Activated T-helper 2 cell treated with anti-CD3 and anti-CD28 coated beads, Interferon-gamma antibody, Interleukin-2, Interleukin-4, amounts not matched to agents 10 μg/mL and 5 μg/mL and 100 μg/mL, durations not matched to agents 14 hours and 24 hours and 36 hours (primary cell): ENCODE measurements around the gene TCP11L2. TPM values are rescaled to one million over a fixed set of nuclear protein-coding genes. Genes with fewer than 3 reads are reported as not detected.
A peak's percentile ranks its signal among the peaks of the same experiment; 100 is the strongest.

Experiments
- DNase-seq: peaks from one replicate; pipeline ENCODE4 v3.0.0; 2021; ENCODE audit warnings: low spot score
- H3K27ac Mint-ChIP-seq: one replicate; pipeline ENCODE4 v1.8.0; 2021; ENCODE audit warnings: mixed read lengths
- H3K27me3 Mint-ChIP-seq: one replicate; pipeline ENCODE4 v1.8.0; 2021; ENCODE audit warnings: low read depth, mixed read lengths
- H3K36me3 Mint-ChIP-seq: one replicate; pipeline ENCODE4 v1.8.0; 2021; ENCODE audit warnings: low read depth, mixed read lengths
- H3K4me1 Mint-ChIP-seq: one replicate; pipeline ENCODE4 v1.8.0; 2021; ENCODE audit warnings: low read depth, mixed read lengths
- H3K4me3 Mint-ChIP-seq: one replicate; pipeline ENCODE4 v1.8.0; 2021; ENCODE audit warnings: low read depth, mild to moderate bottlenecking, moderate library complexity, mixed read lengths
- H3K9me3 Mint-ChIP-seq: one replicate; pipeline ENCODE4 v1.8.0; 2021; ENCODE audit warnings: mixed read lengths
- intact Hi-C: fragments of 100-400 bp; cut with micrococcal nuclease; formaldehyde crosslinking; loops from one replicate; pipeline ENCODE4 v1.15.1; 2023
- total RNA-seq: library from RNA; stranded (reverse); gene quantifications from 2 replicates; pipeline ENCODE4 v1.2.3, GENCODE V29; 2022

TCP11L2 gene
- total RNA-seq, result 4.8 and 5.1 TPM in 2 replicates

GRCh38 chr12:106302401-106303201 lies at the start of gene TCP11L2:
Gene TCP11L2, plus strand, starts transcription at chr12:106302733. Its CDS starts 8,343 bp downstream, at chr12:106311076.
- DNase-seq, result peak; percentile 83
- H3K4me3 Mint-ChIP-seq, result peak within 1 kb of the TSS; percentile 94
- intact Hi-C loops, result loop anchor here (2.0 to 10.0 kb wide), 4 partner anchors 54 to 1698 kb away; partner anchors contain the start of genes CKAP4, POLR3B and PWP1
- peak within 1 kb of the TSS; percentile 100 for H3K27ac Mint-ChIP-seq
- H3K9me3 Mint-ChIP-seq, result no peaks in the 10 kb centered on the region
- peaks cover 37% of the 10 kb centered on the region for H3K4me1 Mint-ChIP-seq
- H3K27me3 Mint-ChIP-seq, result no peaks in the 10 kb centered on the region
- H3K36me3 Mint-ChIP-seq, result no peaks in the 10 kb centered on the region

DNA sequence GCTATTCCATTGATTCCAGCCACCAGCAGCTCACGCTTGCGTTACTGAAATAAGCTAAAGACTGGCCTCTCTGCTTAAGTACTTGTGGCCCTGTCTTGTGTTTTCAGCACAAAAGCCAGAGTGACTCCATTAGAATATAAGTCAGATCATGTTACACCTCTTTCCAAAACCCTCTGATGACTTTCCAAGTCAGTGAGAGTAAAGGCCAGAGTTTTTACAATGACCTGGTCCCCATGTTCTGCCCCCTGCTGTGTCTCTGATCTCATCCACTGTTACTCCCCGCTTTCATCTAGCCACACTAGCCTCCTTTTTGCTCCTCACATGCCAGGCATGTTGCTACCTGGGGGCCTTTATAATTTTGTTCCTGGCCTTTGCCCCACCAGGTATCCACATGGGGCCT lies 47.8 kb upstream of the TCP11L2 start:
- H3K9me3 Mint-ChIP-seq, result no peaks in the 10 kb centered on the region
- no peak overlapping the region for H3K27ac Mint-ChIP-seq
- H3K4me3 Mint-ChIP-seq, result no peak overlapping the region
- intact Hi-C loops, result no loop called here
- no peaks in the 10 kb centered on the region for H3K36me3 Mint-ChIP-seq
- H3K27me3 Mint-ChIP-seq, result peaks cover 3% of the 10 kb centered on the region
- no peaks in the 10 kb centered on the region for H3K4me1 Mint-ChIP-seq
- no peak for DNase-seq

GRCh38 chr12:106255493-106255892 lies 47.0 kb upstream of the TCP11L2 start:
- Mint-ChIP-seq H3K9me3 (no peaks in the 10 kb centered on the region), H3K27me3 (peaks cover 2% of the 10 kb centered on the region), H3K4me1 (no peaks in the 10 kb centered on the region), H3K27ac (no peak overlapping the region), H3K36me3 (no peaks in the 10 kb centered on the region), H3K4me3 (no peak overlapping the region)
- intact Hi-C loops, result no loop called here
- no peak for DNase-seq

- no peak for DNase-seq
- Mint-ChIP-seq H3K4me1 (no peaks in the 10 kb centered on the region), H3K4me3 (no peak overlapping the region), H3K27ac (no peak overlapping the region), H3K36me3 (no peaks in the 10 kb centered on the region), H3K27me3 (peaks cover 2% of the 10 kb centered on the region), H3K9me3 (no peaks in the 10 kb centered on the region)
- intact Hi-C loops, result no loop called here
Measured at GRCh38 chr12:106255952-106256351, 46.6 kb upstream of the TCP11L2 start.

- Mint-ChIP-seq H3K27ac (no peak overlapping the region), H3K27me3 (peaks cover 7% of the 10 kb centered on the region), H3K4me1 (peaks cover 1% of the 10 kb centered on the region), H3K36me3 (no peaks in the 10 kb centered on the region), H3K4me3 (no peak overlapping the region), H3K9me3 (no peaks in the 10 kb centered on the region)
- DNase-seq, result no peak
- intact Hi-C loops, result no loop called here
Measured at GRCh38 chr12:106256524-106256923, 46.0 kb upstream of the TCP11L2 start.

- H3K9me3 Mint-ChIP-seq, result no peaks in the 10 kb centered on the region
- H3K4me3 Mint-ChIP-seq, result no peak overlapping the region
- H3K36me3 Mint-ChIP-seq, result no peaks in the 10 kb centered on the region
- H3K27me3 Mint-ChIP-seq, result peaks cover 22% of the 10 kb centered on the region
- H3K4me1 Mint-ChIP-seq, result peaks cover 1% of the 10 kb centered on the region
- H3K27ac Mint-ChIP-seq, result no peak overlapping the region
- intact Hi-C loops, result no loop called here
- DNase-seq, result no peak
Measured at GRCh38 chr12:106258226-106258625, 44.3 kb upstream of the TCP11L2 start.

DNA sequence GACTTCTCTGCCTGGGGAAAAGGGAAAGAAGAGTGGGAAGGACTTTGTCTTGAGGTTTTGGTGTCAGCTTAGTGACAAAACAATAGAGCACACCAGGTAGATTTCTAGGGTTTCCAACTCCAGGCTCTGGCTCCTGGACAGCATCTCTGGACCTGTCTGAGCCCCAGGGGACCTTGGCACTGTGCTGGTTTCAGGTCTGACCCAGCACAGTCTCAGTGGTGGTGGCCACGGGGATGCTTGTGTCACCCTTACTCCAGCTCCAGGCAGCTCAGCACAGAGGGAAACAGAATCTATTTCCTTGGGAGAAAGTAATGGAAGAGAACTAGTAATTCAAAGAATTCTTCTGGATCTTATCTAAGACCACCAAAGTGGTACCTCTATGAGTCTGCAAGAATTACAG lies 43.6 kb upstream of the TCP11L2 start:
- intact Hi-C loops, result no loop called here
- DNase-seq, result no peak

DNA sequence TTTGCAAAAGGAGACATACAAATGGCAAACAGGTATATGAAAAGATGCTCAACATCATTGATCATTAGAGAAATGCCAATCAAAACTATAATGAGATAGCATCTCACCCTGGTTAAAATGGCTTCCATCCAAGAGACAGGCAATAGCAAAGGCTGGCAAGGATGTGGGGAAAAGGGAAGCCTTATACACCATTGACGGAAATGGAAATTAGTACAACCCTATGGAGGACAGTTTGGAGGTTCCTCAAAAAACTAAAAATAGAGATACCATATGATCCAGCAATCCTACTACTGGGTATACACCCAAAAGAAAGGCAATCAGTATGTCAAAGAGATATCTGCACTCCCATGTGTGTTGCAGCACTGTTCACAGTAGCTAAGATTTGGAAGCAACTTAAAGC lies 37.4 kb upstream of the TCP11L2 start:
- Mint-ChIP-seq H3K9me3 (no peaks in the 10 kb centered on the region), H3K4me3 (no peak overlapping the region), H3K27ac (no peak overlapping the region), H3K36me3 (no peaks in the 10 kb centered on the region), H3K4me1 (peaks cover 33% of the 10 kb centered on the region), H3K27me3 (peaks cover 45% of the 10 kb centered on the region)
- intact Hi-C loops, result no loop called here
- DNase-seq, result no peak

More for the DNA sequence above, 43.6 kb upstream of the TCP11L2 start:
- Mint-ChIP-seq H3K36me3 (no peaks in the 10 kb centered on the region), H3K27me3 (peaks cover 27% of the 10 kb centered on the region), H3K4me3 (no peak overlapping the region), H3K4me1 (peaks cover 1% of the 10 kb centered on the region), H3K27ac (no peak overlapping the region), H3K9me3 (no peaks in the 10 kb centered on the region)

DNA sequence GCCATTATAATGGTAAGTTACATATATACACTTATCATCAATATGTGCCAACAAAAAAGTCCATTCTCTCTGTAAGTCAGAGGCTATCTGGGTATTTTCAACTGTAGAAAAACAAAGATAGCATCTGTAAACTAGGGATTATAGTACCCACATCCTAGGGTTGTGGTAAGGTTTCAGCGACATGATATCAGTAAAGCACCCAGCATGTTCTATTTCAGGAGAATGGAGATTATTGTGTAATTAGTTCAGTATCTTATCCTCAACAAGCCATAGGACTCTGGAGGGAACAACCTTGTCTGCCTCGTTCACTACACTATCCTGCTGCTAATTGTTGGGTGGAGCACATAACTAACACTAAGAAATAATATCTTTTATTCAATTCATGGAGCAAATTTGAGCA lies 35.0 kb upstream of the TCP11L2 start:
- intact Hi-C loops, result no loop called here

DNA sequence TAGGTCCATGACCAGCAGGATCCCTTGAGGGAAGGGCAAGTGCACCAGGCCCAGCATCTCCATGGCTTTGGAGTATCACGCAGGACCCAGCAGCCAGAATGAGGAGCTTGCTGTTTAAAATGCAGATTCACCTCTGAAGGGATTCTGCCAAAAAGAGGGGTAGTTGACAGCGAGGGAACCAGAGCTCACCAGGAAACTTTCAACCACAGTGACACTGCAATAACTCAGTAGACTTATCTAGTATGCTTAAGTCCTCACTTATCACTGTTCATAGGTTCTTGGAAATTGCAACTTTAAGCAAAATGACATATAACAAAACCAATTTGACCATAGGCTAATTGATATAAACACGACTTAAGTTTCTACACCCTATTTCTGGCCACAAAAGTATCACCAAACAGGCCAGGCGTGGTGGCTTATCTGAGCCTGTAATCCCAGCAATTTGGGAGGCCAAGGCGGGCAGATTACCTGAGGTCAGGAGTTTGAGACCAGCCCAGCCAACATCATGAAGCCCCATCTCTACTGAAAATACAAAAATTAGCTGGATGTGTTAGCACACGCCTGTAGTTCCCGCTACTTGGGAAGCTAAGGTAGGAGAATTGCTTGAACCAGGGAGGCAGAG lies 33.3 kb upstream of the TCP11L2 start:
- peaks cover 23% of the 10 kb centered on the region for H3K27me3 Mint-ChIP-seq
- no peak overlapping the region for H3K27ac Mint-ChIP-seq
- H3K36me3 Mint-ChIP-seq, result no peaks in the 10 kb centered on the region

More for the DNA sequence above, 35.0 kb upstream of the TCP11L2 start:
- Mint-ChIP-seq H3K36me3 (no peaks in the 10 kb centered on the region), H3K27me3 (peaks cover 34% of the 10 kb centered on the region), H3K4me1 (peaks cover 38% of the 10 kb centered on the region), H3K9me3 (no peaks in the 10 kb centered on the region), H3K27ac (no peak overlapping the region), H3K4me3 (no peak overlapping the region)
- DNase-seq, result no peak

GRCh38 chr12:106271575-106272505 lies 30.7 kb upstream of the TCP11L2 start:
- Mint-ChIP-seq H3K27ac (no peak overlapping the region), H3K9me3 (no peaks in the 10 kb centered on the region)

More for the DNA sequence above, 33.3 kb upstream of the TCP11L2 start:
- H3K9me3 Mint-ChIP-seq, result no peaks in the 10 kb centered on the region
- H3K4me3 Mint-ChIP-seq, result no peak overlapping the region
- no peak for DNase-seq
- intact Hi-C loops, result loop anchor here (1.0 kb wide), 1 partner anchor 20 kb away; no protein-coding TSS in a partner anchor
- peaks cover 38% of the 10 kb centered on the region for H3K4me1 Mint-ChIP-seq

GRCh38 chr12:106273491-106273890 lies 29.0 kb upstream of the TCP11L2 start:
- no peaks in the 10 kb centered on the region for H3K36me3 Mint-ChIP-seq
- peaks cover 15% of the 10 kb centered on the region for H3K27me3 Mint-ChIP-seq
- DNase-seq, result no peak
- intact Hi-C loops, result no loop called here
- peaks cover 22% of the 10 kb centered on the region for H3K4me1 Mint-ChIP-seq
- H3K27ac Mint-ChIP-seq, result no peak overlapping the region
- H3K9me3 Mint-ChIP-seq, result no peaks in the 10 kb centered on the region
- H3K4me3 Mint-ChIP-seq, result no peak overlapping the region

More at GRCh38 chr12:106271575-106272505, 30.7 kb upstream of the TCP11L2 start:
- Mint-ChIP-seq H3K4me3 (no peak overlapping the region), H3K36me3 (no peaks in the 10 kb centered on the region), H3K4me1 (peaks cover 36% of the 10 kb centered on the region), H3K27me3 (peaks cover 6% of the 10 kb centered on the region)
- DNase-seq, result no peak
- intact Hi-C loops, result no loop called here
